NCI-H2196 treated with DMSO at 0.1 percent for 48 hours (cell line): ENCODE data around the gene PRKAG3.

Source experiments
- DNase-seq: peaks from one replicate; lab custom pipeline; 2025; ENCODE audit not compliant: unreplicated experiment; lab: John Stamatoyannopoulos, UW

PRKAG3 gene

GRCh38 chr2:218831378-218831990 lies at the start of gene PRKAG3:
PRKAG3 (minus strand) TSS chr2:218831803.
- no peak for DNase-seq

GRCh38 chr2:218880859-218881594 lies 49.4 kb upstream of the PRKAG3 start:
- no peak for DNase-seq

- DNase-seq, result peak; percentile 52
These were observed 48.7 kb upstream of the PRKAG3 start, which contains the start of gene WNT10A for GRCh38 chr2:218880102-218880858. WNT10A (plus strand) TSS chr2:218880852; CDS start chr2:218880996, 144 bp downstream.

GRCh38 chr2:218879776-218880101 lies 48.1 kb upstream of the PRKAG3 start:
- no peak for DNase-seq

- no peak for DNase-seq
These were observed 47.5 kb upstream of the PRKAG3 start for GRCh38 chr2:218878926-218879761.

- no peak for DNase-seq
These were observed 46.9 kb upstream of the PRKAG3 start for GRCh38 chr2:218878486-218878885.

- no peak for DNase-seq
These were observed 46.3 kb upstream of the PRKAG3 start for GRCh38 chr2:218877891-218878290.

- no peak for DNase-seq
These were observed 45.7 kb upstream of the PRKAG3 start for GRCh38 chr2:218877331-218877730.

- DNase-seq, result peak; percentile 53
These were observed 45.1 kb upstream of the PRKAG3 start for GRCh38 chr2:218876562-218877219.

GRCh38 chr2:218875692-218876246 lies 44.2 kb upstream of the PRKAG3 start:
- DNase-seq, result no peak

GRCh38 chr2:218873359-218874194 lies 42.0 kb upstream of the PRKAG3 start:
- DNase-seq, result no peak

GRCh38 chr2:218872645-218873358 lies 41.2 kb upstream of the PRKAG3 start:
- DNase-seq, result no peak

- no peak for DNase-seq
These were observed 40.0 kb upstream of the PRKAG3 start for GRCh38 chr2:218871345-218872302.

- DNase-seq, result no peak
These were observed 39.4 kb upstream of the PRKAG3 start for GRCh38 chr2:218870984-218871344.

GRCh38 chr2:218869064-218869463 lies 37.5 kb upstream of the PRKAG3 start:
- DNase-seq, result no peak

GRCh38 chr2:218867900-218868299 lies 36.3 kb upstream of the PRKAG3 start:
- no peak for DNase-seq

- no peak for DNase-seq
These were observed 34.4 kb upstream of the PRKAG3 start for GRCh38 chr2:218865999-218866398.

GRCh38 chr2:218865396-218865795 lies 33.8 kb upstream of the PRKAG3 start:
- DNase-seq, result no peak
